DMS 273 treated with DMSO at 0.1 percent for 48 hours (cell line): ENCODE data around the gene RNASE8.

Experiments
- DNase-seq: peaks from one replicate; lab custom pipeline; 2025; lab: John Stamatoyannopoulos, UW

The RNASE8 gene

GRCh38 chr14:21106498-21107282 is 49.1 kb downstream of the RNASE8 start:
- peak; percentile 20 for DNase-seq

GRCh38 chr14:21107283-21107800 is 49.7 kb downstream of the RNASE8 start:
- no peak for DNase-seq
